GM13977 (cell line): ENCODE measurements around the gene AKAP13.

Experiments
- DNase-seq: peaks from one replicate; pipeline ENCODE4 v3.0.0; 2012; ENCODE audit warnings: low spot score
- CTCF ChIP-seq: IDR thresholded peaks from 2 replicates; pipeline ENCODE4 v1.5.1; 2012; ENCODE audit warnings: mild to moderate bottlenecking, control low read depth; ENCODE audit not compliant: insufficient read depth; ENCODE audit errors: extremely low read depth, missing control alignments
- in situ Hi-C: fragments of 300-500 bp; cut with MboI; formaldehyde crosslinking; loops from one replicate; pipeline ENCODE4 v1.12.0; 2022; ENCODE audit warnings: low sequenced_read_pairs, low pct_unique_long_range_greater_than_20kb, mixed read lengths, inconsistent platforms; ENCODE audit not compliant: unreplicated experiment

The AKAP13 gene

GRCh38 chr15:85545752-85546151, 165.3 kb downstream of the AKAP13 start:
- no peak for DNase-seq
- no peak for TF ChIP-seq CTCF
- in situ Hi-C loops, result no loop called here

- no peak for DNase-seq
- TF ChIP-seq CTCF, result no peak
- in situ Hi-C loops, result no loop called here
Measured at GRCh38 chr15:85547386-85547785, 167.0 kb downstream of the AKAP13 start.

GRCh38 chr15:85550283-85550682, 169.9 kb downstream of the AKAP13 start:
- DNase-seq, result no peak
- in situ Hi-C loops, result no loop called here
- no peak for TF ChIP-seq CTCF

GRCh38 chr15:85551221-85551832, 170.9 kb downstream of the AKAP13 start:
- in situ Hi-C loops, result no loop called here
- no peak for DNase-seq
- TF ChIP-seq CTCF, result no peak

GRCh38 chr15:85554852-85555521, 174.6 kb downstream of the AKAP13 start:
- in situ Hi-C loops, result no loop called here

More at GRCh38 chr15:85554852-85555521, 174.6 kb downstream of the AKAP13 start:
- peak; percentile 17 for DNase-seq
- no peak for TF ChIP-seq CTCF
